GM12878 (cell line): ENCODE results near the gene ZNF581. TPM values are rescaled to one million over a fixed set of nuclear protein-coding genes. Genes with fewer than 3 reads are reported as not detected.

ENCODE experiments used
- ATAC-seq: fragments of 200-7000 bp; cut with Tn5 transposase; 3 replicates; pipeline ENCODE4 v1.9.1; 2020; ENCODE audit warnings: mild to moderate bottlenecking, moderate library complexity
- BruUV-seq: library from RNA; stranded (reverse); fragments of 400-500 nt; replicated peaks from 2 replicates; lab custom pipeline; 2021; lab: Mats Ljungman, UMichigan
- CTCF ChIA-PET: fragments of 300-600 bp; sonication (Branson Sonifier 250); formaldehyde crosslinking; extraction: SDS; loops from one replicate; lab custom pipeline; 2021; ENCODE audit warnings: inconsistent platforms; lab: Yijun Ruan, JAX
- POLR2A ChIA-PET: fragments of 350-600 bp; formaldehyde crosslinking; extraction: SDS; loops from one replicate; lab custom pipeline; 2021; ENCODE audit warnings: inconsistent platforms; lab: Charles Lee
- RAD21 ChIA-PET: fragments of 300-600 bp; sonication (Branson Sonifier 250); formaldehyde crosslinking; loops from one replicate; lab custom pipeline; 2023; ENCODE audit warnings: antibody characterized with exemption; ENCODE audit not compliant: unreplicated experiment; lab: Charles Lee
- SMC1A ChIA-PET: fragments of 300-600 bp; sonication (Branson Sonifier 250); formaldehyde crosslinking; loops from one replicate; lab custom pipeline; 2023; ENCODE audit not compliant: unreplicated experiment, uncharacterized antibody; lab: Charles Lee
- DNase-seq: peaks from one replicate; pipeline ENCODE4 v3.0.0-alpha.2; 2011; ENCODE audit warnings: low read depth, low spot score
- FAIRE-seq: peaks from 3 replicates; lab custom pipeline; 2011; peaks lifted over from hg19 to GRCh38; lab: Jason Lieb, UNC
- H2AFZ ChIP-seq: 2 replicates; pipeline ENCODE4 v1.6.0; 2011; ENCODE audit warnings: low read depth, low read length, control low read depth; ENCODE audit not compliant: control insufficient read depth
- H3K27ac ChIP-seq: 2 replicates; pipeline ENCODE4 v1.5.1; 2011; ENCODE audit warnings: control low read depth; ENCODE audit not compliant: control insufficient read depth, insufficient read depth
- H3K27me3 ChIP-seq, 2 experiments: replicated peaks in 1 of 2; 2 replicates each; pipeline versions ENCODE4 v1.6.0 to v1.6.1; 2011; ENCODE audit warnings: low read length in 1 of 2; ENCODE audit not compliant: control insufficient read depth in 2 of 2, insufficient read depth in 2 of 2
- H3K36me3 ChIP-seq, 2 experiments: 2 replicates each; pipeline ENCODE4 v1.5.1; 2011; ENCODE audit warnings: low read length in 1 of 2; ENCODE audit not compliant: control insufficient read depth in 2 of 2, insufficient read depth in 2 of 2
- H3K4me1 ChIP-seq: 2 replicates; pipeline ENCODE4 v1.6.1; 2011; ENCODE audit warnings: mild to moderate bottlenecking, low read length, moderate library complexity, mixed read lengths; ENCODE audit not compliant: control insufficient read depth, insufficient read depth
- H3K4me2 ChIP-seq: 2 replicates; pipeline ENCODE4 v1.6.0; 2011; ENCODE audit warnings: control low read depth; ENCODE audit not compliant: control insufficient read depth, insufficient read depth
- H3K4me3 ChIP-seq: fragments of 200-600 bp; sonication (generic); 2 replicates; pipeline ENCODE4 v1.5.1; 2016
- H3K79me2 ChIP-seq: 2 replicates; pipeline ENCODE4 v1.6.0; 2011; ENCODE audit warnings: low read length; ENCODE audit not compliant: control insufficient read depth, insufficient read depth
- H3K9ac ChIP-seq: 2 replicates; pipeline ENCODE4 v1.8.0; 2011; ENCODE audit warnings: low read length, control low read depth, mixed read lengths; ENCODE audit not compliant: control insufficient read depth, insufficient read depth
- H3K9me3 ChIP-seq: replicated peaks from 3 replicates; pipeline ENCODE4 v1.5.1; 2011; ENCODE audit warnings: mild to moderate bottlenecking, low read length; ENCODE audit not compliant: control insufficient read depth, insufficient read depth
- H4K20me1 ChIP-seq: 2 replicates; pipeline ENCODE4 v1.6.0; 2011; ENCODE audit not compliant: control insufficient read depth, insufficient read depth
- ATF3 ChIP-seq: IDR thresholded peaks from 2 replicates; pipeline ENCODE4 v1.6.1; 2011; ENCODE audit warnings: low read depth, mild to moderate bottlenecking, low read length, moderate library complexity, borderline replicate concordance; ENCODE audit errors: extremely low read depth
- CBFB ChIP-seq: IDR thresholded peaks from 2 replicates; pipeline ENCODE4 v1.6.1; 2016; ENCODE audit warnings: antibody characterized with exemption, low read depth
- EED ChIP-seq: sonication (generic); IDR thresholded peaks from 2 replicates; pipeline ENCODE4 v1.6.1; 2016; ENCODE audit warnings: antibody characterized with exemption, low read depth
- ESRRA ChIP-seq: IDR thresholded peaks from 2 replicates; pipeline ENCODE4 v1.6.1; 2012; ENCODE audit warnings: mild to moderate bottlenecking, low read length, improper control_type of control experiment
- FOS ChIP-seq: IDR thresholded peaks from 3 replicates; pipeline ENCODE4 v1.6.1; 2011; ENCODE audit warnings: borderline replicate concordance; ENCODE audit not compliant: insufficient read length; ENCODE audit errors: extremely low read depth
- MXI1 ChIP-seq: fragments of 150-350 bp; IDR thresholded peaks from 2 replicates; pipeline ENCODE4 v1.6.1; 2011; ENCODE audit warnings: low read depth, mild to moderate bottlenecking, inconsistent platforms, low read length, improper control_type of control experiment
- NFYA ChIP-seq: IDR thresholded peaks from 2 replicates; pipeline ENCODE4 v1.6.1; 2011; ENCODE audit warnings: low read depth, mild to moderate bottlenecking, low read length, improper control_type of control experiment, borderline replicate concordance
- NR2C2 ChIP-seq: IDR thresholded peaks from 2 replicates; pipeline ENCODE4 v1.6.1; 2011; ENCODE audit warnings: borderline replicate concordance, low read depth; ENCODE audit not compliant: control insufficient read depth, insufficient read length
- NR2F1 ChIP-seq: fragments of 450-650 bp; conservative IDR thresholded peaks from 2 replicates; pipeline ENCODE4 v1.6.1; 2017; ENCODE audit warnings: mild to moderate bottlenecking
- RAD51 ChIP-seq: fragments of 450-650 bp; IDR thresholded peaks from 2 replicates; pipeline ENCODE4 v1.6.1; 2016; ENCODE audit warnings: moderate library complexity, mild to moderate bottlenecking, inconsistent platforms
- SP1 ChIP-seq: IDR thresholded peaks from one replicate; pipeline ENCODE4 v1.6.1; 2011; ENCODE audit warnings: low read depth, low read length
- ZBTB11 ChIP-seq: fragments of 450-650 bp; formaldehyde crosslinking; IDR thresholded peaks from 2 replicates; pipeline ENCODE4 v1.5.0; 2022; ENCODE audit warnings: mild to moderate bottlenecking, missing genetic modification characterization
- ZNF274 ChIP-seq: IDR thresholded peaks from one replicate; pipeline ENCODE4 v1.8.0; 2011; ENCODE audit not compliant: insufficient read length, insufficient read depth
- WGBS: methylation state at CpG from one replicate; pipeline ENCODE4 v1.1.6; 2016; ENCODE audit warnings: low lambda C conversion rate; ENCODE audit not compliant: insufficient replicate concordance, insufficient coverage; ENCODE audit errors: missing lambda C conversion rate; 5-methylcytosine and 5-hydroxymethylcytosine counted together
- in situ Hi-C: fragments of 300-500 bp; cut with MboI; formaldehyde crosslinking; loops from 9 replicates; pipeline ENCODE4 v1.14.3; 2018; ENCODE audit warnings: mixed read lengths
- intact Hi-C: fragments of 100-400 bp; cut with micrococcal nuclease; formaldehyde crosslinking; loops from one replicate; pipeline ENCODE4 v1.14.2; 2022; ENCODE audit not compliant: unreplicated experiment
- polyA plus RNA-seq, 11 experiments: library from polyadenylated mRNA; depleted of rRNA in 4 of 11; unstranded in 6 of 11; stranded (reverse) in 5 of 11; fragments of >200 nt; fragmentation: Nextera tagmentation in 4 of 11; fragmentation: Illumina TruSeq in 1 of 11; extraction: Ambion mirVana in 4 of 11; extraction: Trizol in 1 of 11; gene quantifications; 1 replicate in 1 of 11; 2 replicates in 10 of 11; pipeline versions ENCODE4 v1.2.1 to v1.2.3, GENCODE V29; 2011 to 2016; ENCODE audit warnings: inconsistent platforms in 2 of 11, missing spikeins in 2 of 11, low read depth in 1 of 11
- total RNA-seq, 4 experiments: library from RNA; depleted of rRNA in 3 of 4; stranded (reverse); fragments of >200 nt in 3 of 4; fragmentation: Illumina TruSeq in 1 of 4; extraction: Trizol in 1 of 4; gene quantifications; 2 replicates each; pipeline versions ENCODE4 v1.2.1 to v1.2.3, GENCODE V29; 2013 to 2021
- TF ChIP-seq, protein P1 (sequence below): fragments of 150-350 bp; IDR thresholded peaks from 2 replicates; pipeline ENCODE4 v1.6.1; 2016; ENCODE audit warnings: low read depth, low read length
- TF ChIP-seq, protein P2 (sequence below): fragments of 450-650 bp; IDR thresholded peaks from 2 replicates; pipeline ENCODE4 v1.6.1; 2017; ENCODE audit warnings: antibody characterized with exemption, mild to moderate bottlenecking, moderate library complexity

ZNF581 gene
- total and polyA plus RNA-seq, 10 of the 15 experiments (the other 5 are each of a cell fraction or from before 2014, with no cell fraction given) = 4.7 to 45.4 (median 22.2) TPM

DNA sequence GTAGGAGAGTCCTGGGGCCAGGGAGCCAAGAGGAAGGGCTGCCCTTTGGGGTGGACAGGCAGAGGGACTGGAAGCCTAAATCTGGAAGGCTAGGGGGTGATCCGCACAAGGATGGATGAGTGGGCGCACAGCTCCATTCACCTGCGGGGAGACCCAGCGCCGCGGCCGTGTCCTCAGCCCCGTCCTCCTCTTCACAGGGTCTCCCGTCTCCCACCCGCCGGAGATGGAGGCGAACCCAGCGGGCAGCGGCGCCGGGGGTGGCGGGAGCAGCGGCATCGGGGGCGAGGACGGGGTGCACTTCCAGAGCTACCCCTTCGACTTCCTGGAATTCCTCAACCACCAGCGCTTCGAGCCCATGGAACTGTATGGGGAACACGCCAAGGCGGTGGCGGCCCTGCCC is 30.1 kb upstream of the ZNF581 start:
- ChIA-PET POLR2A (no interaction called here), RAD21 (no interaction called here), SMC1A (no interaction called here), CTCF (no interaction called here)
- no peak for ATAC-seq
- Histone ChIP-seq H3K9ac (no peak overlapping the region), H2AFZ (no peak overlapping the region), H3K4me2 (no peak overlapping the region), H4K20me1 (peaks cover 3% of the 10 kb centered on the region; the same call in 1 of the 2 replicates), H3K79me2 (peaks cover 11% of the 10 kb centered on the region), H3K27ac (no peak overlapping the region), H3K4me1 (peaks cover 4% of the 10 kb centered on the region), H3K4me3 (no peak overlapping the region), H3K27me3 (no peaks in the 10 kb centered on the region), H3K9me3 (peaks cover 2% of the 10 kb centered on the region; the same call in 2 of the 3 replicates), H3K36me3 (peaks cover 12 to 16% of the 10 kb centered on the region in 2 experiments)
- in situ Hi-C loops (no loop called here), intact Hi-C loops (no loop called here)
- TF ChIP-seq EED (no peak), NR2C2 (no peak), ZNF274 (no peak), ESRRA (no peak), CBFB (no peak), ZBTB11 (CRISPR knock-in tag) (no peak), NFYA (no peak), NR2F1 (no peak), ATF3 (no peak), FOS (no peak), SP1 (no peak), RAD51 (no peak), MXI1 (no peak)
- TF ChIP-seq, protein P1, sequence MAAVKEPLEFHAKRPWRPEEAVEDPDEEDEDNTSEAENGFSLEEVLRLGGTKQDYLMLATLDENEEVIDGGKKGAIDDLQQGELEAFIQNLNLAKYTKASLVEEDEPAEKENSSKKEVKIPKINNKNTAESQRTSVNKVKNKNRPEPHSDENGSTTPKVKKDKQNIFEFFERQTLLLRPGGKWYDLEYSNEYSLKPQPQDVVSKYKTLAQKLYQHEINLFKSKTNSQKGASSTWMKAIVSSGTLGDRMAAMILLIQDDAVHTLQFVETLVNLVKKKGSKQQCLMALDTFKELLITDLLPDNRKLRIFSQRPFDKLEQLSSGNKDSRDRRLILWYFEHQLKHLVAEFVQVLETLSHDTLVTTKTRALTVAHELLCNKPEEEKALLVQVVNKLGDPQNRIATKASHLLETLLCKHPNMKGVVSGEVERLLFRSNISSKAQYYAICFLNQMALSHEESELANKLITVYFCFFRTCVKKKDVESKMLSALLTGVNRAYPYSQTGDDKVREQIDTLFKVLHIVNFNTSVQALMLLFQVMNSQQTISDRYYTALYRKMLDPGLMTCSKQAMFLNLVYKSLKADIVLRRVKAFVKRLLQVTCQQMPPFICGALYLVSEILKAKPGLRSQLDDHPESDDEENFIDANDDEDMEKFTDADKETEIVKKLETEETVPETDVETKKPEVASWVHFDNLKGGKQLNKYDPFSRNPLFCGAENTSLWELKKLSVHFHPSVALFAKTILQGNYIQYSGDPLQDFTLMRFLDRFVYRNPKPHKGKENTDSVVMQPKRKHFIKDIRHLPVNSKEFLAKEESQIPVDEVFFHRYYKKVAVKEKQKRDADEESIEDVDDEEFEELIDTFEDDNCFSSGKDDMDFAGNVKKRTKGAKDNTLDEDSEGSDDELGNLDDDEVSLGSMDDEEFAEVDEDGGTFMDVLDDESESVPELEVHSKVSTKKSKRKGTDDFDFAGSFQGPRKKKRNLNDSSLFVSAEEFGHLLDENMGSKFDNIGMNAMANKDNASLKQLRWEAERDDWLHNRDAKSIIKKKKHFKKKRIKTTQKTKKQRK = no peak
- TF ChIP-seq, protein P2, sequence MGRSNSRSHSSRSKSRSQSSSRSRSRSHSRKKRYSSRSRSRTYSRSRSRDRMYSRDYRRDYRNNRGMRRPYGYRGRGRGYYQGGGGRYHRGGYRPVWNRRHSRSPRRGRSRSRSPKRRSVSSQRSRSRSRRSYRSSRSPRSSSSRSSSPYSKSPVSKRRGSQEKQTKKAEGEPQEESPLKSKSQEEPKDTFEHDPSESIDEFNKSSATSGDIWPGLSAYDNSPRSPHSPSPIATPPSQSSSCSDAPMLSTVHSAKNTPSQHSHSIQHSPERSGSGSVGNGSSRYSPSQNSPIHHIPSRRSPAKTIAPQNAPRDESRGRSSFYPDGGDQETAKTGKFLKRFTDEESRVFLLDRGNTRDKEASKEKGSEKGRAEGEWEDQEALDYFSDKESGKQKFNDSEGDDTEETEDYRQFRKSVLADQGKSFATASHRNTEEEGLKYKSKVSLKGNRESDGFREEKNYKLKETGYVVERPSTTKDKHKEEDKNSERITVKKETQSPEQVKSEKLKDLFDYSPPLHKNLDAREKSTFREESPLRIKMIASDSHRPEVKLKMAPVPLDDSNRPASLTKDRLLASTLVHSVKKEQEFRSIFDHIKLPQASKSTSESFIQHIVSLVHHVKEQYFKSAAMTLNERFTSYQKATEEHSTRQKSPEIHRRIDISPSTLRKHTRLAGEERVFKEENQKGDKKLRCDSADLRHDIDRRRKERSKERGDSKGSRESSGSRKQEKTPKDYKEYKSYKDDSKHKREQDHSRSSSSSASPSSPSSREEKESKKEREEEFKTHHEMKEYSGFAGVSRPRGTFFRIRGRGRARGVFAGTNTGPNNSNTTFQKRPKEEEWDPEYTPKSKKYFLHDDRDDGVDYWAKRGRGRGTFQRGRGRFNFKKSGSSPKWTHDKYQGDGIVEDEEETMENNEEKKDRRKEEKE = no peak
- 98% methylated on average over 13 of the region's 27 CpGs for WGBS
- no peak for FAIRE-seq
- no peak for DNase-seq
- BruUV-seq = no TSS peak
